ENCODE measurements around the gene OTOP2. TPM values are rescaled to one million over a fixed set of nuclear protein-coding genes. Genes with fewer than 3 reads are reported as not detected.
A peak's percentile ranks its signal among the peaks of the same experiment; 100 is the strongest.

Gene OTOP2
- total and polyA plus RNA-seq, 7 donors: not detected

DNA sequence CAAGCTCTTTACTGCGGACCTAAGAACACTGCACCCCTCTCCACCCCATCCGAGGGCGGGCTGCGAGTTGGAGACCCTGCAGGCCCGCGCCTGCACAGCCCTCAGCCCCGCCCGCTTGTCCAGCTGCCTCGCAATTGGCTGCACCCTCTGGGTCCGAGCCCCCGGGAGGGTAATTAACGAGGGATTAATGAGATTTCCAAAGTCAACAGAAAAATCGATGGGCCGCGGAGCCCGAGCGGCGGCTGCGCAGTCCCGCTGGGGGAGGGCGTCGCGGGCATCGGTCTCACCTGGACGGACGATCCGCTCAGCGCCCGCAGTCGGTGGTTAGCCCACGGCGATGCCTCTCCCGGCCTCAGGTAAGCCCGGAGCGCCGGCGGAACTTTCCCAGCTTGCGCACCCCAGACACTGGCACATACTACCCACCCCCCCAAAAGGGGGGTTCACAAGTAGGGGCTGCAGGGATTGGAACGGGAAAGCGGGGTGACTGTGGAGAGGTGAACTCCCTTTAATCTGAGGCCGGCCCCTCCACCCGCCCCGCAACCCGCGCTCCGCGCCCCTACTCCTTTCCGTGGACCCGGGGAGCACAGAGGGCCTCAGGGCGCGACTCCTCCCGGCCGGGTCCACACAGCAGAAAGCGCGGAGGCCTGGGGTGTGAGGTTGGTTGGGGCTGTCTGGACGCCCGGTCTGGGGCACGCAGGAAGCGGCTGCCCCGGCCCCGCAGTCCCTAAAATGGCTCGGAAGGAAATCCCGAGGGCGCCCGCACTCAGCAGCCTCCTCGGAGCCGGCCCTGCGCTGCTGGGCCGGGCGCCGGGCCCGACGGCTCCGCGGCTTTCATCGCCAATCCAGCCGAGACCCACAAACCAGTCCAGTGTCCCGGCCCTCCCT lies 11.8 kb downstream of the OTOP2 start, which contains the start of gene OTOP3:
TSS of gene OTOP3 (plus strand) at position 314 of the 885 bp plus-strand sequence. CDS start at position 338, 24 bp downstream.
- WGBS, 3 donors: 3 to 4% (median 3%) methylated on average over 67 to 78 of the region's 78 CpGs
- Histone ChIP-seq H3K36me3 (ENCODE audit: insufficient read depth in 1 of 2, low read depth in 1 of 2) (no peaks in the 10 kb centered on the region), H3K27me3 (ENCODE audit: insufficient read depth in 3 of 3, low read length in 2 of 3) (peaks cover 0 to 76% (median 17%) of the 10 kb centered on the region in 3 donors), H3K4me3 (no peak within 1 kb of the TSS), H3K4me1 (no peaks in the 10 kb centered on the region), H3K27ac (no peak within 1 kb of the TSS), H3K9me3 (no peaks in the 10 kb centered on the region)
- TF ChIP-seq, protein P1, sequence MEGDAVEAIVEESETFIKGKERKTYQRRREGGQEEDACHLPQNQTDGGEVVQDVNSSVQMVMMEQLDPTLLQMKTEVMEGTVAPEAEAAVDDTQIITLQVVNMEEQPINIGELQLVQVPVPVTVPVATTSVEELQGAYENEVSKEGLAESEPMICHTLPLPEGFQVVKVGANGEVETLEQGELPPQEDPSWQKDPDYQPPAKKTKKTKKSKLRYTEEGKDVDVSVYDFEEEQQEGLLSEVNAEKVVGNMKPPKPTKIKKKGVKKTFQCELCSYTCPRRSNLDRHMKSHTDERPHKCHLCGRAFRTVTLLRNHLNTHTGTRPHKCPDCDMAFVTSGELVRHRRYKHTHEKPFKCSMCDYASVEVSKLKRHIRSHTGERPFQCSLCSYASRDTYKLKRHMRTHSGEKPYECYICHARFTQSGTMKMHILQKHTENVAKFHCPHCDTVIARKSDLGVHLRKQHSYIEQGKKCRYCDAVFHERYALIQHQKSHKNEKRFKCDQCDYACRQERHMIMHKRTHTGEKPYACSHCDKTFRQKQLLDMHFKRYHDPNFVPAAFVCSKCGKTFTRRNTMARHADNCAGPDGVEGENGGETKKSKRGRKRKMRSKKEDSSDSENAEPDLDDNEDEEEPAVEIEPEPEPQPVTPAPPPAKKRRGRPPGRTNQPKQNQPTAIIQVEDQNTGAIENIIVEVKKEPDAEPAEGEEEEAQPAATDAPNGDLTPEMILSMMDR (IDR thresholded peaks at IDR 0.05): no peak
- ATAC-seq (peak in 1 of 4 donors; percentile 14), DNase-seq (no peak)
- intact Hi-C loops (cut with DNase I): no loop called here

DNA sequence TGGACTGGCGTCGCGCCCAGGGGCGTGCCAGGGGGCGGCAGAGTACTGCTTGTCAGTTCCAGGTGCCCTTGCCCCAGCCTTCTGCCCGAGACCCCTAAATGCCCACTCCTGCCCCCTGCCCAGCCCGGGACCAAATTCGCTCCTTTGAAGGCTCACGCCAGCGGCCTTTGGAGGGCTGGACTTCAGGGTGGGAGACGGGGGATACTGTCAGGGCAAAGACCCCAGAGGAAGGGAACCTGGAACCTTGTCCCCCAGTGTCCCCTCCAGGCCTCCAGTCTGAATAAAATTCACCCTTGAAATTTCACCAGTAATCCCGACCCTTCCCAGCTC lies 12.4 kb downstream of the OTOP2 start:
- WGBS, 3 donors: 11 to 19% (median 16%) methylated on average over 12 of the region's 12 CpGs

DNA sequence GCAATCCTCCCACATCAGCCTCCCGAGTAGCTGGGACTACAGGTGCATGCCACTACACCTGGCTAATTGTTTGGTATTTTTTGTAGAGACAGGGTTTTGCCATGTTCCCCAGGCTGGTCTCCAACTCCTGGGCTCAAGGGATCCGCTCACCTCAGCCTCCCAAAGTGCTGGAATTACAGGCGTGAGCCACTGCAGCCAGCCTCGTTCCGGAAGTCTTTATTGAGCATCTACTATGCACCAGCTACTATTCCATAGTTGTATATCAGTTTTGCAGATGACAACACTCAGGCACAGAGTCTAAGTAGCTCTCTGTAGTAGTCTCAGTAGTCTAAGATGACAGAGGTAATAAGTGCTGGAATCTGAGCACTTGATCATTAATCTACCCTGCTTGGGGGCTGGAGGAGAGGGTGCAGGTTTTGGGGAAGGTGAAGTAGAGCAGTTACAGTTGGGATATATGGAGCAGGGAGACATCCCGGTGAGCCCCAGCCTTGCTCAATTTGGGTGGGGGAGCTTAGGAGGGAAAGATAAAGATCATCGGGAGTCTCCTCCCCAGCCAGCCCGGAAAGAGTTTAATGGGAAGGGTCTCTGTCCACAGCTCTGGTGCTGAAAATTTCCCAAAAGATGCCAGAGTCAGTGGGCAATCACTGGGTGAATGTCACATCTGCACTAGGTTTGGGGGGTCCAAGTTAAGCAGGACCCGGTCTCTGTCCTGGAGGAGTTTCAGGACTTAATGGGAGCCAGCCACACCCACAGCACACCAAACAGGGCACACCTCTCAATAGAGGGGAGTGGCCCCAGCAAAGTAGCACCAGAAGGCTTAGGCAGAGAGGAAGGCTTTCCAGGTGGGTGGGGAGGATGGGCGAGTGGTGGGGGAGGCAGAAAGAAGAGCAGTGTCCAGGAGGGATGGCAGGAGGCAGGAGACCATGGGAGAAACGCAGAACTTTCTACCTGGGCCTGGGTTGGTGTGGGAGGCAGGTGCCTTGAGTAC lies 13.3 kb downstream of the OTOP2 start:
- H3K4me3 ChIP-seq: no peak overlapping the region
- WGBS, 3 donors: 50 to 51% (median 50%) methylated on average over 11 of the region's 11 CpGs
- peaks cover 0 to 69% (median 16%) of the 10 kb centered on the region in 3 donors for H3K27me3 ChIP-seq (ENCODE audit: insufficient read depth in 3 of 3, low read length in 2 of 3)
- no peak overlapping the region for H3K27ac ChIP-seq
- no peaks in the 10 kb centered on the region for H3K36me3 ChIP-seq (ENCODE audit: insufficient read depth in 1 of 2, low read depth in 1 of 2)
- intact Hi-C loops (cut with DNase I): no loop called here
- DNase-seq (no peak), ATAC-seq (no peak)
- TF ChIP-seq, protein P1 (IDR thresholded peaks at IDR 0.05): no peak
- no peaks in the 10 kb centered on the region for H3K4me1 ChIP-seq
- H3K9me3 ChIP-seq: no peaks in the 10 kb centered on the region

More for the DNA sequence above, 12.4 kb downstream of the OTOP2 start:
- TF ChIP-seq, protein P1 (IDR thresholded peaks at IDR 0.05): no peak
- Histone ChIP-seq H3K4me3 (no peak overlapping the region), H3K27me3 (ENCODE audit: insufficient read depth in 3 of 3, low read length in 2 of 3) (peaks cover 0 to 71% (median 17%) of the 10 kb centered on the region in 3 donors), H3K9me3 (no peaks in the 10 kb centered on the region), H3K4me1 (no peaks in the 10 kb centered on the region), H3K27ac (no peak overlapping the region), H3K36me3 (ENCODE audit: insufficient read depth in 1 of 2, low read depth in 1 of 2) (no peaks in the 10 kb centered on the region)
- intact Hi-C loops (cut with DNase I): no loop called here
- no peak for ATAC-seq
- DNase-seq: no peak

DNA sequence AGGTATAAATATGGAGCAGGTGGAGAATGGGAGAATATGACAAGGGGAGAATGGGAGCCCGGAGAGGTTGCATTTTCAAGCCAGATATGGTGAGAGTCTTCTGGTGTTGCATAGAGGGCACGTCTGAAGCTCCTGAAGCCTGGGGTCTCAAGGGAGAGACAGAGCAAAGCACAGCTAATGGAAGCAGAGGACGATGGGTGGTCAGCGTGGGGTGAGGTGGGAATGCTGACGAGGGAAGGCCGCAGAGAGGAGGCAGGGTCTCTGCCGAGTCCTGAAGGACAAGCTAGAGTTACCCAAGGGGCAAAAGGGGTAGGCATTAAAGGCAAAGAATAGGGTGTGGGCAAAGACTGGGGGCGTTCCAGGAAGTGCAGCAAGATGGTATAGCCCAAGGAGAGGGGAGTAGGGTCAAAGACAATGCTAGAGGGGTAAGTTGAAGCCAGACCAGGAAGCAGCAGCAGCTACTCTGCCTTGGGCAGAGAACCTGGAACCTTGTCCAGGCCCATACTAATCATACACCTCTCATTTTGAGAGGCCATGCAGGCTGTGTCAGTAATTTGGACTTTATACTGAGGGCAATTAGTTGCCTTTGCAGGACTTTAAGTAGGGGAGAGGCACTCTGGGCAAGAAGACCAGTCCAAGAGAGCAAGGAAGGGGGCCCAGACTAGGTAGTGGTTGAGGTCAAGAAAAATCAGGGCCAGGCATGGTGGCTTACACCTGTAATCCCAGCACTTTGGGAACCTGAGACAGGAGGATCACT lies 14.3 kb downstream of the OTOP2 start:
- 54 to 67% (median 62%) methylated on average over 8 of the region's 8 CpGs for WGBS, 3 donors
- TF ChIP-seq, protein P1 (IDR thresholded peaks at IDR 0.05): no peak
- Histone ChIP-seq H3K9me3 (no peaks in the 10 kb centered on the region), H3K27ac (no peak overlapping the region), H3K4me1 (no peaks in the 10 kb centered on the region), H3K4me3 (no peak overlapping the region), H3K27me3 (ENCODE audit: insufficient read depth in 3 of 3, low read length in 2 of 3) (peaks cover 0 to 70% (median 12%) of the 10 kb centered on the region in 3 donors), H3K36me3 (ENCODE audit: insufficient read depth in 1 of 2, low read depth in 1 of 2) (no peaks in the 10 kb centered on the region)
- intact Hi-C loops (cut with DNase I): no loop called here
- no peak for DNase-seq
- no peak for ATAC-seq

Data from psoas muscle (tissue), 8 donors.